GM12873 (cell line): ENCODE measurements around the gene BHLHA9.

Experiments
- CTCF ChIP-seq: IDR thresholded peaks from 2 replicates; pipeline ENCODE4 v1.5.1; 2012; ENCODE audit warnings: low read depth, mild to moderate bottlenecking, moderate library complexity, low read length, control low read depth; ENCODE audit not compliant: insufficient read depth; ENCODE audit errors: missing control alignments

The BHLHA9 gene

GRCh38 chr17:1315891-1316403 lies 45.7 kb downstream of the BHLHA9 start:
- no peak for TF ChIP-seq CTCF
